GM19468 (cell line): ENCODE measurements around the gene CATSPERE.

Experiments
- ATAC-seq: cut with Tn5 transposase; IDR thresholded peaks from one replicate; pipeline ENCODE4 v1.9.1; 2021; ENCODE audit warnings: mild to moderate bottlenecking, moderate library complexity, moderate number of reproducible peaks; ENCODE audit not compliant: unreplicated experiment; ENCODE audit errors: extremely low read depth

The CATSPERE gene

DNA sequence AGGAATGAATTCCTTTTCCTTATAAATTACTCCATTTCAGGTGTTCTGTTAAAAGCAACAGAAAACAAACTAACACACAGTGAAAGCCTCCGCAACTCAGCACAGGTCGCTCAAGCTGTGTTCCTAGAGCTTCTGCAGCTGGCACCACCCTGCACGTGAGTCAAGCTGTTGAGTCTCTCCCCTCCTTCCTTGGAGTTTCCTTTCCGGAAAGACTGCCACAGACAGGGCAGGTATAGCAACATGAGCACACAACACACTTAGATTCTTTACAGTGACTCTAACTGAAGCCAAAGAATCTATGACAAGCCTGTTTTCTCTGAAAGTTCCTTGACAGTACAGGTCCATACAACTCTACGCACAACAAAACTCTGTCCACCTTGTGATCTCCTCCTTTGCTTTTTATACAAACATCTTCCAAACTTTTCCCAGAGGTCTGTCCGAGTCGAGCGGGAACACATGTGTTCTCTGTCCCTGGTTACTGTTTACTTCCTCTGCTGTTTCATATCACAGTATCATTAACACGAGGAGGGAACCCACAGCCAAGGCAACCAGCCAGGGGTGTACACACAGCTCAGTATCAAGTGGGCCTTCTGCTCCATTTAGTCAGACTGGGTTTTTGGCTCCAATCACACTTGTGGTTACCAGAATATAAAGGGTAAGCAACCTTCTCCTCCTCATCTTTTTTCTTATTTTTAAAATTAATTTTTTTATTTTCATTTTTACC, 153.2 kb downstream of the CATSPERE start:
- ATAC-seq = no peak

DNA sequence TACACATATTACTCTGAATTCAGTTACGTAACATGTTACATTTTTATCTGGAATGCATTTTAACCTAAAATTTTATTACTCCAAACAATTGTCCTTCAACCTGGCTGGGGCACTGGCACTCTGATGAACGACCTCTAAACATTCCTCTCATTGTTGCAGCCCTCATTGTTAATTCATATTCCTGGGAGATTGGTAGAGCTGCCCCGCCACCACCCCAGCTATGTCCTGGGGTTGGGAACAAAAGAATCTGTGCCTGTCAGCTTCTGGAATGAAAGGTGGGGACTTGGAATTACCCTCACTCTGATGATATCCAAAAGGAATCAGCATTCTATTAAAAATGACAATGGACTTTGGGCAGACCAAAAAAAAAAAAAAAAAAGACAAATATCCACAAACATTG, 153.8 kb downstream of the CATSPERE start:
- no peak for ATAC-seq

DNA sequence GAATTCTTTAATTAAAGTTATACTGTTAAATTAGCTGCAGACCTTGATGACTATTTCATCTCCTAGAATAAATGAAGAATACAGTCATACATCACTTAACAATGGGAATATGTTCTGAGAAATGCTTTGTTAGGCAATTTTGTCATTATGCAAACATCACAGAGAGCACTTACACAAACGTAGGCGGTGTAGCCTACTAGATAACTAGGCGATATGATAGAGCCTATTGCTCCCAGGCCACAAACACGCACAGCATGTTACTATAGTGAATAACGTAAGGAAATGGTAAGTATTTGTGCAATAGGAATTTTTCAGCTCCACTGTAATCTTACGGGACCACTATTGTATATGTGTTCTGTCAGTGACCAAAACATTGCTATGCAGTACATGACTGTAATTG, 154.2 kb downstream of the CATSPERE start:
- ATAC-seq = no peak

DNA sequence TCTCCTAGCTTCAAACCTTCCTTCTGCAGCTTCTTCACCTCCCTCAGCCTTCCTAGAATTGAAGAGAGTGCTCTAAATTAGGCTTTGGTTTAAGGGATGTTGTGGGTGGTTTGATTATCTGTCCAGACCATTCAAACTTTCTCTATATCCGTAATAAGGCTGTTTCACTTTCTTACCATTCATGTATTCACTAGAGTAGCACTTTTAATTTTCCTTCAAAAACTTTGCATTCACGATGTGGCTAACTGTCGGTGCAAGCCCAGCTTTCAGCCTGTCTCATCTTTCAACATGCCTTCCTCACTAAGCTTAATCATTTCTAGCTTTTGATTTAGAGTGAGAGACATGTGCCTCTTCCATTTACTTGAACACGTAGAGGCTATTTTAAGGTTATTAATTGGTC, 165.6 kb downstream of the CATSPERE start:
- no peak for ATAC-seq

DNA sequence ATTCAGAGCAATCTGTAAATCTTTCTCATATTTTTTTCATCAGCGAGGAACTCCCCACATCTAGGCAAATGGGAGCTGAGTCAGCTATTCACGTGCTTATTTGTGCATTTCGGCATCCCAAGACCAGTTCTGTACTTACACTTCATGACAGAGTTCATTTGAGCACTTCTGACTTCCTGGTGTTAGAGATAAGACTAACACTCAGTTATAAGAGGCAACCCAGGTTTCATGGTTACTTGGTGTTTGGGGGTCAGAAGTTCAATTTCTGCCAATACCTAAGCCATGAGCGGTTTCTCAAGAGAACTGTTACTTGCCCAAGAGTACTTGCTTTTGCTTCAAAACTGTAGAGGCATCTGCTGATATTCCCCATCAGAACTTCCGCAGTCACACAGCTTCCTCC, 167.7 kb downstream of the CATSPERE start:
- no peak for ATAC-seq

DNA sequence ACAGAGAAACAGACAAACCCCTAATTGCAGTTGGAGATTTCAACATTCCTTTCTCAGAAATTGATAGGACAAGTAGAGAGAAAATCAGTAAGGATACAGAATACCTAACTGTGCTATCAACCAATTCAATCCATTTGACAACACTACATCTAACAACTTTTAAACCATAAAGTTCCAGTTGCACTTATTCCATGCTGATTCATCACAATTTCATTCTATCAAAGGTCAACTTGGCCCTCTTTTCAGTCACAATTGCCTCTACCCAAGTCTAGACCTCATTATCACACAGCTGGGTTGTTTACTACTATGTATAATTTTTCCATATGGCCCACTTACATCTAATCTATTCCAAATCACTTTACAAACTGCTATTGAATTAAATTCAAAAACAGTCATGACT, 172.1 kb downstream of the CATSPERE start:
- no peak for ATAC-seq

DNA sequence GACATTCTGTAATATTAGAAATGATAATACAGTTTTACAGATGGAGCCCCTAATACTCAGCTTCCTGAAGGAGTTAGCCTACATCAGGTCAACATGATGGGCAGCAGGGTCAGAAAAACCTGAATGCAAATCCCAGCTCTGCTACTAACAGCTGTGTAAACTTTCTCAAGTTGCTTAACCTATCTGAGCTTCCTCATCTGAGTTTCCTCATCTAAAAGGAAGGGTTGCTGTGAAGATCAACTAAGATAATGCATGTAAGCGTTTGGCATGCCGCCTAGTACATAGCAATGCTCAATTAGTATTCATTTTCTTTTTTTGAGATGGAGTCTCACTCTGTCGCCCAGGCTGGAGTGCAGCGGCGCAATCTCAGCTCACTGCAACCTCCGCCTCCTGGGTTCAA, 173.5 kb downstream of the CATSPERE start:
- ATAC-seq = no peak

GRCh38 chr1:244636488-244637259, 175.6 kb downstream of the CATSPERE start:
- no peak for ATAC-seq

GRCh38 chr1:244639561-244639960, 178.5 kb downstream of the CATSPERE start:
- ATAC-seq = no peak

- no peak for ATAC-seq
These were observed 179.8 kb downstream of the CATSPERE start for GRCh38 chr1:244640917-244641316.

GRCh38 chr1:244642526-244642925, 181.5 kb downstream of the CATSPERE start:
- ATAC-seq = no peak

GRCh38 chr1:244642988-244643387, 181.9 kb downstream of the CATSPERE start:
- ATAC-seq = no peak

DNA sequence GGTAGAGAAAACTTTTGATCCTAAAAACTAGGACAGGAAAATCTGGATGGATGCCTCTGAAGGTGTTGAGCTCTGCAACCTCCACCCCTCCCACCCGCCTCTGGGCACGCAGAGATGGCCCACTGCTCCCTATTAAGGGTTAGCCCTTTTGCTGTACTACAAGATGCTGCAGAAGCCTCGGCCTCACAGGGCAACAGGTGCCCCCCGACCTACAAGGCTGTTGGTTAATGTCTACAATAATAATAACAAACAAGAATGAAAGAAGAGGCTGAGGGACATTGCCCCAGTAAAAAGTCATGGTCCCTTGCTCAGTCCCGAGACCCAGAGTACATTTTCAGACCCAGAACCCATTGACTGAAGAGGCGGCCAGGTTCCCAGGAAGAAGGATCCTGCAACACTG, 184.3 kb downstream of the CATSPERE start:
- no peak for ATAC-seq

- ATAC-seq = no peak
These were observed 184.8 kb downstream of the CATSPERE start for GRCh38 chr1:244645890-244646289.

GRCh38 chr1:244647819-244648218, 186.7 kb downstream of the CATSPERE start:
- ATAC-seq = no peak

GRCh38 chr1:244651956-244652622, 191.0 kb downstream of the CATSPERE start:
- ATAC-seq = no peak

- ATAC-seq = peak; percentile 96
These were observed 191.8 kb downstream of the CATSPERE start, which contains the start of gene DESI2 for GRCh38 chr1:244652623-244653438. Gene DESI2, plus strand, starts transcription at chr1:244653126. Its CDS starts 188 bp downstream, at chr1:244653314.

GRCh38 chr1:244653439-244654107, 192.5 kb downstream of the CATSPERE start:
- ATAC-seq = no peak

DNA sequence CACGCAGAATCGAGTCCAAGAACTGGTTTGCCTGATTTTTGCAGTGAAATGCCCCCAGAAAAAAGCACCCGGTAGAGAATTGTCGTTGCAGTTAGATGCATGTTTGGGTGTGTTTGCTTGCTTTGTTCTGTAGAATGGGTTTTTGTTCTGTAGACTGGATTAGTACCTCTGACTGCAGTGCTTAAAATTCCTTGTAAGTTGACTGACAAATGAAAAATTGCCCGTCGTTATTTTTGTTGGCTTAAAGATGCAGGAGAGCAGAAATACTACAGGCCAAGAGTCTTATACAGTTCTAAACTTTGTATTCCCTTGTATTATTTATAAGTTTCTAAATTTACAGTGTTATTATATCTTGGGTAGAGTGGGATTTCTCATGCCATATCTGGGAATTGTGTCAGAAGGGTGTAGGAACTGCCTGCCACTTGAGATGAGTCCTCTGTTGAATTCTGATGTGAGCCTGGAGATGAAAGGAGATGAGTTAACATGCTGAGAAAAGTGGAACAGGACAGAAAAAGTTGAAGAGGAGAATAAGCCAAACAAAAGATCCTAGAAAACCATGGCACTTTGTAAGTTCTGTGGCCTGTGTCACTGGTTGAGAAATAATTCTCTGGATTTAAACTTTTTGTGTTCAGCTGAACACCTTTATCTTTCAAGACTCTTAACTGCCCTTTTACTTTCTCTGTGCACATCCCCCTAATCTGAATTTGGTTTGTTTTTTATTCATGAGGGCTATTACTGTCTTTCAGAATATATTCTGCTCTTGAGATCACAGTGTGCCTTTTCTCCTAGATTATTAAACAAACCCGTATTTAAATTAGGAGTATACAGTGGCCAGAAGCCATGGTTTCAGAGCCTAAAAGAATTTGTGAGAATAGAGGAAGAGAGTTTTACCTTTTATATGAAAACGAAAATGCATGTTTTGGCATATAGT, 193.3 kb downstream of the CATSPERE start:
- no peak for ATAC-seq
